Mesendoderm (in vitro differentiated cells): ENCODE results near the gene EPN2.

Experiments
- DNase-seq: peaks from one replicate; pipeline ENCODE4 v3.0.0; 2013
- H2AK5ac ChIP-seq: 2 replicates; pipeline ENCODE4 v1.6.1; 2013; ENCODE audit warnings: low read length, inconsistent platforms
- H2BK120ac ChIP-seq: 2 replicates; pipeline ENCODE4 v1.6.1; 2013; ENCODE audit warnings: low read depth, mild to moderate bottlenecking, low read length, moderate library complexity, mixed read lengths
- H2BK15ac ChIP-seq: replicated peaks from 2 replicates; pipeline ENCODE4 v1.6.1; 2013; ENCODE audit warnings: low read depth, mild to moderate bottlenecking, moderate library complexity
- H2BK5ac ChIP-seq: 2 replicates; pipeline ENCODE4 v1.6.1; 2013; ENCODE audit warnings: low read length, inconsistent platforms
- H3K18ac ChIP-seq: 2 replicates; pipeline ENCODE4 v1.6.1; 2013; ENCODE audit warnings: mild to moderate bottlenecking, low read length, mixed read lengths
- H3K23ac ChIP-seq: one replicate; pipeline ENCODE4 v1.6.1; 2013; ENCODE audit warnings: low read length
- H3K27ac ChIP-seq: 2 replicates; pipeline ENCODE4 v1.5.1; 2013; ENCODE audit warnings: low read depth, mild to moderate bottlenecking, inconsistent platforms, low read length, moderate library complexity
- H3K27me3 ChIP-seq: 2 replicates; pipeline ENCODE4 v1.6.1; 2013; ENCODE audit warnings: low read length, control low read depth, mild to moderate bottlenecking, inconsistent platforms; ENCODE audit not compliant: insufficient read depth, poor library complexity
- H3K36me3 ChIP-seq: 2 replicates; pipeline ENCODE4 v1.6.1; 2013; ENCODE audit warnings: low read length, inconsistent platforms; ENCODE audit not compliant: control insufficient read depth, insufficient read depth
- H3K4ac ChIP-seq: one replicate; pipeline ENCODE4 v1.6.1; 2013; ENCODE audit warnings: low read depth, mild to moderate bottlenecking, low read length, moderate library complexity
- H3K4me1 ChIP-seq: 2 replicates; pipeline ENCODE4 v1.6.1; 2013; ENCODE audit warnings: low read depth, low read length, inconsistent platforms; ENCODE audit not compliant: control insufficient read depth
- H3K4me2 ChIP-seq: 2 replicates; pipeline ENCODE4 v1.6.1; 2013; ENCODE audit warnings: low read length
- H3K4me3 ChIP-seq: 2 replicates; pipeline ENCODE4 v1.5.1; 2013; ENCODE audit warnings: mild to moderate bottlenecking, low read length
- H3K56ac ChIP-seq: one replicate; pipeline ENCODE4 v1.6.1; 2013; ENCODE audit warnings: low read length
- H3K79me1 ChIP-seq: 2 replicates; pipeline ENCODE4 v1.6.1; 2013; ENCODE audit warnings: low read length, inconsistent platforms
- H3K79me2 ChIP-seq: 2 replicates; pipeline ENCODE4 v1.6.1; 2013; ENCODE audit warnings: mild to moderate bottlenecking, low read length; ENCODE audit not compliant: control insufficient read depth, insufficient read depth
- H3K9ac ChIP-seq: 2 replicates; pipeline ENCODE4 v1.6.1; 2013; ENCODE audit warnings: low read length, inconsistent platforms
- H4K5ac ChIP-seq: one replicate; pipeline ENCODE4 v1.6.1; 2013; ENCODE audit warnings: low read length
- H4K8ac ChIP-seq: one replicate; pipeline ENCODE4 v1.6.1; 2013; ENCODE audit warnings: low read depth, mild to moderate bottlenecking, control low read depth, low read length, moderate library complexity
- WGBS: extraction: QIAGEN DNeasy Blood & Tissue Kit; methylation state at CpG from one replicate; pipeline ENCODE4 v1.1.7; 2013; ENCODE audit warnings: low lambda C conversion rate, missing lambda C conversion rate; ENCODE audit not compliant: insufficient coverage; ENCODE audit errors: extremely low coverage; 5-methylcytosine and 5-hydroxymethylcytosine counted together

Gene EPN2

GRCh38 chr17:19286751-19287341, 49.7 kb downstream of the EPN2 start:
- Histone ChIP-seq H3K27me3 (no peaks in the 10 kb centered on the region), H3K4me3 (no peak overlapping the region), H2AK5ac (no peak overlapping the region), H3K79me1 (peaks cover 25% of the 10 kb centered on the region), H3K27ac (no peak overlapping the region), H3K23ac (no peak overlapping the region), H3K9ac (no peak overlapping the region), H4K5ac (no peak overlapping the region), H2BK120ac (no peak overlapping the region), H3K18ac (no peak overlapping the region), H4K8ac (no peak overlapping the region), H2BK15ac (no peak overlapping the region), H3K56ac (no peak overlapping the region), H3K36me3 (peaks cover 3% of the 10 kb centered on the region), H3K4me2 (no peak overlapping the region), H2BK5ac (no peak overlapping the region), H3K4me1 (peaks cover 5% of the 10 kb centered on the region), H3K79me2 (peaks cover 8% of the 10 kb centered on the region), H3K4ac (no peak overlapping the region)
- no CpG with 5 or more reads among the region's 11 CpGs for WGBS
- no peak for DNase-seq

GRCh38 chr17:19287651-19288050, 50.5 kb downstream of the EPN2 start:
- H3K79me1 ChIP-seq = peaks cover 32% of the 10 kb centered on the region
- H3K4me3 ChIP-seq = no peak overlapping the region
- no peak overlapping the region for H3K9ac ChIP-seq
- peaks cover 2% of the 10 kb centered on the region for H3K36me3 ChIP-seq
- H4K5ac ChIP-seq = no peak overlapping the region
- H3K27me3 ChIP-seq = no peaks in the 10 kb centered on the region
- no peak overlapping the region for H2BK120ac ChIP-seq
- no peak overlapping the region for H4K8ac ChIP-seq
- no peak overlapping the region for H3K56ac ChIP-seq
- no peak overlapping the region for H2AK5ac ChIP-seq
- H3K4me1 ChIP-seq = peaks cover 5% of the 10 kb centered on the region
- no peak overlapping the region for H2BK5ac ChIP-seq
- H3K23ac ChIP-seq = no peak overlapping the region
- H3K79me2 ChIP-seq = peaks cover 8% of the 10 kb centered on the region
- no peak overlapping the region for H3K4ac ChIP-seq
- DNase-seq = no peak
- no peak overlapping the region for H3K18ac ChIP-seq
- H3K4me2 ChIP-seq = no peak overlapping the region
- WGBS = no CpG with 5 or more reads among the region's 2 CpGs
- no peak overlapping the region for H2BK15ac ChIP-seq
- no peak overlapping the region for H3K27ac ChIP-seq

DNA sequence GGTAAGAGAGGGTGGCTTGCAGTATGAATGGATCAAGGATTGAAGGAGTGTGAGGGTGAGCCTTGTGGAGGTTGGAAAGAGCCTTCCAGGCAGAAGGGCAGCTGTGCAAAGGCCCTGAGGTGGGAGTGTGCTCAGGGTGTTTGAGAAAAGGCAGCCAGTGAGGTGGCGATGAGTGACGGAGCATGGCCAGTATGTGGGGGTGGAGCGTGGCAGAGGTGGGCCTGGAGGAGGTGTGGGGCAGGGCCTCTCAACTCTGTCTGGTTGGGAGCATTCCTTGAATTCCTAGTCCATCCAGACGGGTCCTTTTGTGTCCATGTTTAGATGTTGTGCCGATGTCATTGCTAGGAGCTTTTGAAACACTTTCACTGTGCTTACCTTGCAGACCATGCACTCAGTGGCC, 51.3 kb downstream of the EPN2 start:
- H2AK5ac ChIP-seq = no peak overlapping the region
- no peaks in the 10 kb centered on the region for H3K36me3 ChIP-seq
- H2BK5ac ChIP-seq = no peak overlapping the region
- H3K27me3 ChIP-seq = no peaks in the 10 kb centered on the region
- peaks cover 5% of the 10 kb centered on the region for H3K4me1 ChIP-seq
- peaks cover 30% of the 10 kb centered on the region for H3K79me1 ChIP-seq
- H4K5ac ChIP-seq = no peak overlapping the region
- H3K9ac ChIP-seq = no peak overlapping the region
- no peak overlapping the region for H3K4me3 ChIP-seq
- peak; percentile 96 for DNase-seq
- H3K4me2 ChIP-seq = no peak overlapping the region
- H3K4ac ChIP-seq = peak overlapping the region; percentile 76
- peaks cover 8% of the 10 kb centered on the region for H3K79me2 ChIP-seq
- H3K56ac ChIP-seq = no peak overlapping the region
- no peak overlapping the region for H3K23ac ChIP-seq
- H2BK15ac ChIP-seq = no peak overlapping the region
- no CpG with 5 or more reads among the region's 5 CpGs for WGBS
- H3K18ac ChIP-seq = peak overlapping the region; percentile 84
- H4K8ac ChIP-seq = no peak overlapping the region
- peak overlapping the region; percentile 41 for H3K27ac ChIP-seq
- no peak overlapping the region for H2BK120ac ChIP-seq

DNA sequence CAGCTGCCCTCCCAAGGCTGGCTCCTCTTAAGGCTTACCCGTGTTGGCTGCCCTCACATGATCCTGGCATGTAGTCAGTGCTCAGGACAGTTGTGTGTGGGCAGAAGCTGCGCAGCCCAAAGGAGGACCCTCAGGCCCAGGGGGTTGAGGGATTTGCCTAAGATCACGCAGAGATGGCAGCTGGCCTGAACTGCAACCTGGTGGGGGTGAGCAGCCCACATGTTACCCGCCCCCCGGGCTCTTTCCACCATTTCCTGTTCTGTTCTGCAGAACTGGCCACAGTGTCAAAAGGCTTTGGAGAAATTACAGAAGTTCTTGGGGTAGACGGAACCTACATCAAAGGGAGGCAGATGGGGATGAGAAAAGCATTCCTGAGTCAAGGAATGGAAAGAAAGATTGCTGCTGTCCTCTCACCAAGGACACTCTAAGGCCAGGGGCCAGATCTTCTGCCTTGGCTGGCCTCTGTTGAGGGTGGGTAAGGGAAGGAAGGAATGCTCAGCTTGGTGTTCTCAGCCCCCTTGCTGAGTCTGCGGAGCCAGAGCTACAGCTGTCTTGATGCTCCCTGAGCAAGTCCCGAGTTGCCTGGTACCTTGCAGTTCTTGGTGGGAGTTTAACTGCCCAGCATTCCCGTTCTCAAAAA, 53.0 kb downstream of the EPN2 start:
- H3K79me1 ChIP-seq = peaks cover 26% of the 10 kb centered on the region
- peak; percentile 56 for DNase-seq
- no peaks in the 10 kb centered on the region for H3K36me3 ChIP-seq
- peak overlapping the region; percentile 59 for H3K27ac ChIP-seq
- no peak overlapping the region for H3K4me2 ChIP-seq
- no peak overlapping the region for H3K23ac ChIP-seq
- H3K4me1 ChIP-seq = peaks cover 5% of the 10 kb centered on the region
- no peaks in the 10 kb centered on the region for H3K27me3 ChIP-seq
- no peak overlapping the region for H3K18ac ChIP-seq
- H3K9ac ChIP-seq = peak overlapping the region; percentile 8
- WGBS = no CpG with 5 or more reads among the region's 9 CpGs
- no peak overlapping the region for H4K5ac ChIP-seq
- peaks cover 8% of the 10 kb centered on the region for H3K79me2 ChIP-seq
- no peak overlapping the region for H2BK15ac ChIP-seq
- no peak overlapping the region for H2BK5ac ChIP-seq
- H4K8ac ChIP-seq = no peak overlapping the region
- H3K56ac ChIP-seq = peak overlapping the region; percentile 66
- no peak overlapping the region for H3K4ac ChIP-seq
- H2AK5ac ChIP-seq = no peak overlapping the region
- no peak overlapping the region for H3K4me3 ChIP-seq
- H2BK120ac ChIP-seq = no peak overlapping the region

DNA sequence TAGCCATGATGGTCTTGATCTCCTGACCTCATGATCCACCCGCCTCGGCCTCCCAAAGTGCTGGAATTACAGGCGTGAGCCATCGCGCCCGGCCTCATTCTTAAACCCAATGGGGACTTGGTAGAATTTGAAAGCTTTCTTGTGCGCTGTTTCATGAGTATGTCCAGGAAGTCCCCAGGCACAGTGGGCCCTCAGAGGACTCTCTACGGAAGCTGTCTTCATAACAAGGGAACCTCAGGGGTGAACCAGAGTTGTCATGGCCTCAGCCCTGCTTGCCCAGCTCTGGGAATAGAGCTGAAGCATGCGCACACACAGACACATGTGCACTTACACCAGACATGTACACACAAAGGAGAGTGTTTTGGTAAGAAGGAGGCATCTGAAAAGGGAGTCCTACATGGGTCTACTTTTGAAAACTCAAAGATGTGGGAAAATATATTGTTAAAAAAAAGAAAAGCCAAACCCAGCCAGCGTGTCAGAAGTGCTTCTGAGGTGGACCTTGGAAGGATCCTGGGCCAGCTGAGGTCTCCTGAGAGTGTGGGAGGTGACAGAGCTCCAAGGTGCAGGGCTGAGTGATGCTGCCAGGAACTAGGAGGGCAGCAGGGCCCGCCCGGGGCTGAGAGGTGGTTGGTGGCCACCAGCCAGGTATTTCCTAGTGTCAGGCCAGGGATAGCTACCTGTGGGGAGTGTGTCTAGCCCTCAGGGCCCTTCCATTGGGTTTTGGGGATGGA, 54.6 kb downstream of the EPN2 start:
- Histone ChIP-seq H3K56ac (no peak overlapping the region), H3K36me3 (no peaks in the 10 kb centered on the region), H4K8ac (no peak overlapping the region), H3K9ac (no peak overlapping the region), H2AK5ac (no peak overlapping the region), H2BK15ac (no peak overlapping the region), H3K27ac (no peak overlapping the region), H2BK120ac (no peak overlapping the region), H3K4me1 (peaks cover 5% of the 10 kb centered on the region), H3K4me2 (no peak overlapping the region), H3K27me3 (no peaks in the 10 kb centered on the region), H3K4ac (no peak overlapping the region), H4K5ac (no peak overlapping the region), H3K23ac (no peak overlapping the region), H3K18ac (no peak overlapping the region), H2BK5ac (no peak overlapping the region), H3K79me1 (peaks cover 22% of the 10 kb centered on the region), H3K79me2 (peaks cover 2% of the 10 kb centered on the region), H3K4me3 (no peak overlapping the region)
- WGBS = no CpG with 5 or more reads among the region's 12 CpGs
- DNase-seq = no peak
